Measurements from ENCODE around the gene PTPN22.

The PTPN22 gene

DNA sequence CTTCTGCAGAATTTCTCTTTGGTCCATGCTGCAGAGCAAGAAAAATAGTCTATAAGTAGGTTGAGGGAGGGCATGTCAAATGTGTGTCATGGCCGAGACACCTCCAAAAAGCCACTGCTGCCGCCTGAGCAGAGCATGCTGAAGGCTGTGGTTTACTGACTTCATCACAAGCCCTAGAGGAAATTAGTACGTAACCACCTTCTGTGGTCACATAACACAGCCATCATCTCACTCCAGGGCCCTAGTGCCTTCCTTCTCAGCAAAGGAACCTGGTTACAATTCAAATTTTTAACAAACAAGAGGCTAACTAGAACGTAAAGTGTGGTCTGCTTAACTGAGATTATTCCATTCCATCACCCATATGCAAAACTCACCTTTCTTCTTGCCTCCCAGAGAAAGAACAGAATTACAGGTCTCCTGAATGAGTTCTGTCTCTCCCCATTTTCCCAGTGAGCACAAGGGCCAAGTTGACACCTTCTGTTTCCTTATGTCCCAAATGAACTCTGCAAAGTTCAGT, at the start of gene PTPN22:
TSS of gene PTPN22 (minus strand) at position 116 of the 517 bp plus-strand sequence.
- peak; percentile 95 for DNase-seq

DNA sequence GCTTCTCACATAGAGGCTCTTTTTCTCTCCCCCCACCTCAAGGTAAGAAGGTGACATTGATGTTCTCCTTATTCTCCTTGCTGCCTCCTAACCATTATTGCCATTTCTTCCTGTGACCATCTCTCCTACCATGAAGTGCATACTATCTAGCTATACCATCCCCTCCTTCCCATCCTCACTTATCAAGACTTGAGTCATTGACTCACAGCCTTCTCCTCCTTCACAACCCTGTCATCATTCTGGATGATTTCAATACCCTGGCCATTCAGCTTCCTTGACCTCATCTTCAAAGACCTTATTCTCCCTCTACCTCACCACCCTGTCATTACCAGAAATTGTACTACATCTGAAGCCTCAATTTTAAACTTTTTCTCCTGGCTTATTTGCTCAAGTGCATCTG, 46.7 kb upstream of the PTPN22 start:
- no peak for DNase-seq

DNA sequence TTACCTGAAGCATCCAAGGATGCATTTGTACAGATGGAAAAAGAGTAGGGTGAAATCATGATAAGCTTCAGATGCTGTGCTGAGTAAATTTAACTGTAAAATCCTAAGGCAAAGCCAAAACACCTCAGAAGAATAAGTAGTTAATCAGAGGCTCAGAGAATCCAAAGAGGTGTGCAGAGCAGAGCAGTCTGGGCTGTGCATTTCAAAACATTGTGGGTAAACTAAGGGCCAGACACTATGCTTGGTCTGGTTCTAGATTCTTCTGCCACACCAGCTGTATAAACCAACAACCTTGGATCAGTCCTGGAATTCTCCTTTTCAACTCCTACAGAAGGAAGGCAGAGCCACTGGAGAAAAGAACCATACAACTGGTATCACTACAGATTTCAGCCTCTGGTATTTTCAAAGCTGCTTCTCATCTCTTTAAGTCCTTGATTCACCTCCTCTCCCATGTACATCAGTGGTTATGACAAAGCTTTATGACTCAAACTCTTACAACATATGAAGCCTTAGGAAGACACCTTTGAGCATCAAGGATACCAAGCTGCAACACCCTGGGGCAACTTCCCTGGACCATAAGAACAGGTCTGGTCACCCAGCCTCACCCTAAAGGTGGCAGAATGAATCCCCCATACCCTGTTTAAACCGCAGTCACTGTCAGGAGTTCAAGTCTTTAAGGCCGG, 46.0 kb upstream of the PTPN22 start:
- DNase-seq: no peak

DNA sequence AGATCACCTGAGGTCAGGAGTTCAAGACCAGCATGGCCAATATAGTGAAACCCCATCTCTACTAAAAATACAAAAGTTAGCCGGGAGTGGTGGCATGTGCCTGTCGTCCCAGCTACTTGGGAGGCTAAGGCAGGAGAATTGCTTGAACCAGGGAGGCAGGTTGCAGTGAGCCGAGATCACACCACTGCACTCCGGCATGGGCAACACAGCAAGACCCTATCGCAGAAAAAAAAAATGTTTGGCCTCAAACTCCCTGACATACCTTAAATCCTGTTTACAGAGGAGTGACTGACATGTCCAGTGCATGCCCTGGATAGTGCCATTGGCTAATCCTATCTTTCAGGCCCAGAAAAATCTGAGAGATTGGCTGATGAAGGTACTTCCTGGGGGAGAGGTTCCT, 45.5 kb upstream of the PTPN22 start:
- no peak for DNase-seq

DNA sequence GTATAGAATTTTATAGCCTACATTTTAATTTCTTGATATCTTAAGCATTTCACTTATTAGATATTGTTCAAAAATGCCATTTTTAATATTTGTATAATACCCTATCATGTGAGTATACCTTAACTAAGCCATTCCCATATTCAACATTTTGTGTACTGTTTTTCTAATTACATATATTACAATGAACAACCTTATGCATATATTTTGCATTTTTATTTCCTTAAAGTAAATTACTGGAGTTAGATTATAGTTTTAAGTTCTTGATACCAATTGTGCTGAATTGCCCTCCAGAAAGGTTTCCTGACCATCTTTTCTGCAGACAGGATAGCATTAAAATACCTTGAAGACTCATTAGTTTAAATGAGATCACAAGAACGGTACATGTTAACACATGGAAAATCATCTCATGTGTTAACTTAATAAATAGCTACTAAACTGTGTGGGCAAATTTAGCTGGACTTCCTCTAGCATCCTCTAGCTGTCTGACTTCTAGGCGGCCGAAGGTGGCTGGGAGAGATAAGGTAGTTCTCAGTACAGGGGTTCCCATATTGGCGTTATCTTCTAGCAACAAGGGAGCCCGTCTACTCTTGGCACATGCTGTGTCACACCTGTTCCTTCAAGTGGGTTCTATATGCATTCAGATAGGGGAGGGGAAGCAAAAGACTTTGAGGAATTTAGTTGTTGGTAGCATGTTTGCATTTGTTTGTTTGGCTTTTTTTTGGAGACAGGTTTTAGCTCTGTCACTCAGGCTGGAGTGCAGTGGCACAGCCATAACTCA, 42.6 kb upstream of the PTPN22 start:
- DNase-seq: peak; percentile 97

GRCh38 chr1:113913312-113913668, 41.8 kb upstream of the PTPN22 start:
- DNase-seq: peak; percentile 38

DNA sequence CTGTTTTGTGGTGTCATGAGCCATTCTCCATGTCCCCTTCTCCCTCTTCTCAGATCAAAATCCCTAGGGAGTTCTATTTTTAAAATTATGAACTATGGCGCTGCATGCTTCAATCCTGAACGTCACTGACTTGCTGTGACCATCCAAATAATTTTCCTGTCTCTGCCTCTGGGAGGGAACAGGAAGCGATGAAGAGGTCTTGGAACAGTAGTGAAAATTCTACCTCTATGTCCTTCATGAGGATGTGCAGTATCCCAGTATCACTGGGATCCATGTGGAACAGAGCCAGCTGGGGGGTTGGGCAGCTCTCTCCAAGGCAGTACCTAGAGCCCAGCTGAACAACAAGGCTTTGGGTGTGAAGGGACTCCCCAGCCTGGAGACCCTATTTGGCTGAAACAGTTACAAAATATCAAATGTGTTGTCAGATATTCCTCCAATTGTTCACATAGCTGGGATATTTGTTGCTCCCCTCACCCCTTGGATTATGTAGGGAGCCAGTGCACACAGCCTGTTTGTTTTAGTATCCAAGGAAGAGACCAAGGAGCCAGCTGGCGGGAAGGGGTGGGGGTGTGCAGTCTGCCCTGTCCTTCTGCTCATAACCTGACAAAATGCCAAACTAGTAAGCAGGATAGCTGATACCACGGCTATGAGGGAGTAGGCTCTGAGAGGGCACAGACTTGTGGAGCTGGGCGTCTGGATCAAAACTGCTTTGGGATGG, 41.2 kb upstream of the PTPN22 start:
- peak; percentile 38 for DNase-seq

- DNase-seq: peak; percentile 67
These were observed 33.9 kb upstream of the PTPN22 start for GRCh38 chr1:113905435-113905861.

- DNase-seq: peak; percentile 99
These were observed 33.3 kb upstream of the PTPN22 start, which contains the start of the genes AP4B1 and DCLRE1B for GRCh38 chr1:113904674-113905434. AP4B1 (minus strand) TSS chr1:113904799; CDS start chr1:113904717, 82 bp downstream. DCLRE1B (plus strand) TSS chr1:113905326; CDS start chr1:113905587, 261 bp downstream.

GRCh38 chr1:113904293-113904673, 32.8 kb upstream of the PTPN22 start:
- no peak for DNase-seq

GRCh38 chr1:113903501-113904292, 32.2 kb upstream of the PTPN22 start:
- peak; percentile 34 for DNase-seq

DNA sequence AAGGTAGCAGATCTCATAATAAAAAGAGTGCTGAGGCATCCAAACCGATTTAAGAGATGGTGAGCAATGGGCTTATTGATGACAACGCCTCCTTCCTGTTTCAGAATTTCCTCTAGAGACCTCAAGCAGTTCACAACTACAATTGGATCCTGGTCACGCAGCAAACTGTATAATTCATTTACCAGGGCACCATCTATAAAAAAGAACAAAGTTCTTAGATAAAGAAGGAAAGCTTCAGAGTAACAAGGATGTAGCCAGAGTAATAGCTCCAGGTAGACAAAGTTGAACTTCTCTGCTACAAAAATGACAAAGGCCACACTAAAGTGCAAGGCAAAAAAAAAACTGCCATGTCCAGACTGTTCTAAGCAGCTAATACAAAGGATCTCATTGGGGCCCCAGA, 29.7 kb upstream of the PTPN22 start:
- DNase-seq: no peak

GRCh38 chr1:113899111-113899510, 27.6 kb upstream of the PTPN22 start:
- DNase-seq: no peak

- DNase-seq: peak; percentile 31
These were observed 26.8 kb upstream of the PTPN22 start for GRCh38 chr1:113898241-113898814.

- no peak for DNase-seq
These were observed 24.4 kb upstream of the PTPN22 start for GRCh38 chr1:113895961-113896360.

DNA sequence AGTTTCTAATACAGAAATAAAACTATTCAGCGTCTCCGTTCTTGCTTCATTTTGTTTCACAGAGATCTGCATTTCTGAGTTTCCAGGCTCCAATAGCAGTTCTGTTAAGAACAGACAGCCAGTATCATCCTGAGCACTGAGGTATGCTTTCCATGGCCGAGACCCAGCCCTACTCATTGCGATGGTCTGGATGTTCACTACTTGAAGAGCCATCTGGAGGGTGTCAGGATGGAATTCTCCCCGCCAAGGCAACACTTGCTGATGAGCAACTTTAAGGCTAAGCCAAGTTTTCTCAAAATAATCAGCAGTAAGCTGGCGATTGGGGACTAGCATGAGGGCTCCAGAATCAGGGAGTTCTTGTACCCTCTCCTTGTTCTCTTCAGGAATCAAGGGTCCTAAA, 23.6 kb upstream of the PTPN22 start:
- DNase-seq: no peak

GRCh38 chr1:113893267-113893666, 21.8 kb upstream of the PTPN22 start:
- no peak for DNase-seq

DNA sequence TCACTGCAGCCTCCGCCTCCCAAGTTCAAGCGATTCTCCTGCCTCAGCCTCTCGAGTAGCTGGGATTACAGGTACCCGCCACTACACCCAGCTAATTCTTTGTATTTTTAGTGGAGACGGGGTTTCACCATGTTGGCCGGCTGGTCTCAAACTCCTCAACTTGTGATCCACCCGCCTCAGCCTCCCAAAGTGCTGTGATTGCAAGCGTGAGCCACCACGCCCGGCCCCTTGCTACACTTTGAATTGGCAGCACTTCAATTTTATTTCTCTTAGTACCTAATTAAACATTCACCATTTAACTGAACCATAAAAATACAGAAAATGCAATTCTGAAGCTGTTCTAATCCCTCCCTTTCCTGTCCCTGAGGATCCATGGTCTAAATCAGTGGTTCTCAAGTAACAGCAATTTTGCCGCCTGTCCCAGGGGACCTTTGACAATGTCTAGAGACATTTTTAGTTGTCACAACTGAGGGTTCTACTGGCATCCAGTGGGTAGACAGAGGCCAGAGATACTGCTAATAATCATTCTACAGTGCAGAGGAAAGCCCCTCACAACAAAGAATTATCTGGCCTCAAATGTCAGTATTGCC, 20.2 kb upstream of the PTPN22 start:
- DNase-seq: no peak

DNA sequence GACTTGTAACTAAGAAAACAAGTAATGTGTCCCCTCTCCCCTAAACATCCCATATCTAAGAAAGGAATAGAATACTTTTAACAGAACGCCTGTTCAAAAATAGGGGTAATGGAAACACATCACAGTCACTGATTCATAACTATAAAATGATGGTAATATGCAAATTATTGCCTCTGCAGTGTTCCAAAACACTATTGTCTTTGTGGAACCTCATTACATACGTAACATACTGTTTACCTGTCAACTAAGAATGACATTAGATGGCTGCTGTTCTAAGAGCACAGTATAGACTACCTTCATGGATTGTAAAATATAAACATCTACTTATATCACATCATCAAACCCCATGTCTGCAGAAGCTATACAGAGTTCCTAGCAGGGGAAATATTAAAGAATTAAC, 19.3 kb upstream of the PTPN22 start:
- no peak for DNase-seq

GRCh38 chr1:113887402-113888175, 16.1 kb upstream of the PTPN22 start, which contains the start of gene BCL2L15:
BCL2L15 (minus strand) TSS chr1:113887581; CDS start chr1:113887375, 206 bp downstream.
- no peak for DNase-seq
